HepG2 (cell line): ENCODE results near the gene UBE2S. TPM values are rescaled to one million over a fixed set of nuclear protein-coding genes. Genes with fewer than 3 reads are reported as not detected.

Source experiments
- ATAC-seq: fragments of 200-7000 bp; cut with Tn5 transposase; 3 replicates; pipeline ENCODE4 v1.9.1; 2020; ENCODE audit warnings: mild to moderate bottlenecking, moderate library complexity
- BruUV-seq: library from RNA; stranded (reverse); fragments of 400-500 nt; replicated peaks from 2 replicates; lab custom pipeline; 2021; lab: Mats Ljungman, UMichigan
- CTCF ChIA-PET: fragments of 300-600 bp; formaldehyde crosslinking; extraction: SDS; loops from one replicate; lab custom pipeline; 2021; ENCODE audit warnings: low total read pairs, inconsistent platforms, low intra/inter-chr PET ratio; lab: Yijun Ruan, JAX
- POLR2A ChIA-PET: fragments of 350-600 bp; sonication (Branson Sonifier 250); formaldehyde crosslinking; loops from one replicate; lab custom pipeline; 2020; ENCODE audit warnings: antibody characterized with exemption, inconsistent platforms; lab: Yijun Ruan, JAX
- DNase-seq: peaks from one replicate; pipeline ENCODE4 v3.0.0-alpha.2; 2015; ENCODE audit warnings: low spot score
- FAIRE-seq: peaks from 3 replicates; lab custom pipeline; 2011; peaks lifted over from hg19 to GRCh38; lab: Jason Lieb, UNC
- H2AFZ ChIP-seq: one replicate; pipeline ENCODE4 v1.6.1; 2011; ENCODE audit warnings: low read length, inconsistent platforms
- H3K27ac ChIP-seq: fragments of 300-600 bp; 3 replicates; pipeline ENCODE4 v1.8.0; 2011; ENCODE audit warnings: mixed run types, mild to moderate bottlenecking, mixed read lengths, low read length, inconsistent platforms; ENCODE audit not compliant: insufficient read depth; ENCODE audit errors: extremely low read length
- H3K27me3 ChIP-seq, 2 experiments: fragments of 200-600 bp in 1 of 2; 2 replicates in 1 of 2; 3 replicates in 1 of 2; pipeline versions ENCODE4 v1.6.0 to v1.8.0; 2011; ENCODE audit warnings: low read length in 2 of 2, mild to moderate bottlenecking in 2 of 2, moderate library complexity in 2 of 2, inconsistent platforms in 1 of 2; ENCODE audit not compliant: insufficient read depth in 2 of 2, control insufficient read depth in 1 of 2
- H3K36me3 ChIP-seq, 2 experiments: fragments of 200-600 bp in 1 of 2; replicated peaks in 1 of 2; 2 replicates in 1 of 2; 3 replicates in 1 of 2; pipeline versions ENCODE4 v1.5.1 to v1.8.0; 2011; ENCODE audit warnings: low read length in 2 of 2, inconsistent platforms in 1 of 2; ENCODE audit not compliant: insufficient read depth in 2 of 2, control insufficient read depth in 1 of 2
- H3K4me1 ChIP-seq: 2 replicates; pipeline ENCODE4 v1.5.1; 2012; ENCODE audit warnings: low read length, inconsistent platforms; ENCODE audit not compliant: insufficient read depth
- H3K4me2 ChIP-seq: 2 replicates; pipeline ENCODE4 v1.6.0; 2011; ENCODE audit warnings: low read depth, low read length, inconsistent platforms
- H3K4me3 ChIP-seq, 3 experiments: fragments of 200-600 bp in 1 of 3; sonication (generic), shearing (Covaris generic) in 1 of 3; replicated peaks in 1 of 3; 2 replicates each; pipeline ENCODE4 v1.5.1; 2011 to 2016; ENCODE audit warnings: low read length in 3 of 3, inconsistent platforms in 2 of 3, low read depth in 2 of 3, mild to moderate bottlenecking in 2 of 3, control low read depth in 1 of 3, mixed read lengths in 1 of 3; ENCODE audit not compliant: insufficient read depth in 1 of 3
- H3K79me2 ChIP-seq: one replicate; pipeline ENCODE4 v1.6.1; 2011; ENCODE audit warnings: low read length, inconsistent platforms; ENCODE audit not compliant: insufficient read depth
- H3K9ac ChIP-seq: 2 replicates; pipeline ENCODE4 v1.6.0; 2011; ENCODE audit warnings: mild to moderate bottlenecking, low read depth, low read length, inconsistent platforms; ENCODE audit not compliant: insufficient read depth
- H3K9me3 ChIP-seq: 2 replicates; pipeline ENCODE4 v1.5.1; 2012; ENCODE audit warnings: mild to moderate bottlenecking, low read length
- H4K20me1 ChIP-seq: 2 replicates; pipeline ENCODE4 v1.6.0; 2011; ENCODE audit warnings: inconsistent platforms, mild to moderate bottlenecking, low read length, moderate library complexity; ENCODE audit not compliant: insufficient read depth
- ATF7 ChIP-seq, 2 experiments: fragments of 450-650 bp in 1 of 2; sonication (generic) in 1 of 2; formaldehyde crosslinking in 1 of 2; IDR thresholded peaks; 2 replicates each; pipeline versions ENCODE4 v1.4.0 to v1.6.1; 2016 to 2020; ENCODE audit warnings: antibody characterized with exemption in 1 of 2, mild to moderate bottlenecking in 1 of 2, missing genetic modification reagents in 1 of 2
- ATRX ChIP-seq: sonication (generic); formaldehyde crosslinking; IDR thresholded peaks from 2 replicates; pipeline ENCODE4 v1.4.0; 2020; ENCODE audit warnings: missing genetic modification reagents, borderline replicate concordance
- SIN3B ChIP-seq: fragments of 150-350 bp; IDR thresholded peaks from 2 replicates; pipeline ENCODE4 v1.6.1; 2014; ENCODE audit warnings: low read length
- YY1 ChIP-seq: IDR thresholded peaks from 2 replicates; pipeline ENCODE4 v1.6.1; 2011; ENCODE audit warnings: low read length, low read depth, moderate library complexity, mild to moderate bottlenecking; ENCODE audit not compliant: insufficient read depth, insufficient replicate concordance
- ZNF317 ChIP-seq: sonication (generic); formaldehyde crosslinking; IDR thresholded peaks from 2 replicates; pipeline ENCODE4 v1.5.0; 2020; ENCODE audit warnings: mild to moderate bottlenecking, missing genetic modification reagents
- WGBS: methylation state at CpG from one replicate; pipeline ENCODE4 v1.1.6; 2017; ENCODE audit warnings: low lambda C conversion rate; 5-methylcytosine and 5-hydroxymethylcytosine counted together
- in situ Hi-C: cut with HindIII; loops from 2 replicates; pipeline ENCODE4 v1.10.0; 2017; ENCODE audit warnings: low pct_unique_long_range_greater_than_20kb; ENCODE audit not compliant: extremely low pct_ligation_motif_present
- intact Hi-C: fragments of 100-400 bp; cut with micrococcal nuclease; formaldehyde crosslinking; loops from one replicate; pipeline ENCODE4 v1.10.0; 2022; ENCODE audit not compliant: unreplicated experiment
- polyA plus RNA-seq, 8 experiments: library from polyadenylated mRNA; depleted of rRNA in 3 of 8; stranded (reverse) in 7 of 8; unstranded in 1 of 8; fragments of >200 nt; fragmentation: Illumina TruSeq in 4 of 8; extraction: Trizol in 4 of 8; gene quantifications; 2 replicates each; pipeline versions ENCODE4 v1.2.1 to v1.2.3, GENCODE V29; 2011 to 2016; ENCODE audit warnings: low read depth in 4 of 8, missing spikeins in 1 of 8, mixed read lengths in 1 of 8; ENCODE audit not compliant: insufficient read depth in 1 of 8
- total RNA-seq, 5 experiments: library from RNA; depleted of rRNA; stranded (reverse); fragments of >200 nt; fragmentation: Illumina TruSeq; extraction: Trizol; gene quantifications; 2 replicates each; pipeline ENCODE4 v1.2.3, GENCODE V29; 2016; ENCODE audit warnings: low read depth in 1 of 5
- TF ChIP-seq, protein P1 (sequence below): IDR thresholded peaks from 2 replicates; pipeline ENCODE4 v1.6.1; 2016; ENCODE audit warnings: missing genetic modification reagents, missing compliant biosample characterization
- TF ChIP-seq, protein P2 (sequence below): sonication (generic); formaldehyde crosslinking; IDR thresholded peaks from 2 replicates; pipeline ENCODE4 v1.9.0; 2021; ENCODE audit warnings: mild to moderate bottlenecking, missing genetic modification reagents

Gene UBE2S
- total and polyA plus RNA-seq, 2 of the 13 experiments (the other 11 are each of a cell fraction or from before 2014, with no cell fraction given): 32.2 to 39.3 TPM

DNA sequence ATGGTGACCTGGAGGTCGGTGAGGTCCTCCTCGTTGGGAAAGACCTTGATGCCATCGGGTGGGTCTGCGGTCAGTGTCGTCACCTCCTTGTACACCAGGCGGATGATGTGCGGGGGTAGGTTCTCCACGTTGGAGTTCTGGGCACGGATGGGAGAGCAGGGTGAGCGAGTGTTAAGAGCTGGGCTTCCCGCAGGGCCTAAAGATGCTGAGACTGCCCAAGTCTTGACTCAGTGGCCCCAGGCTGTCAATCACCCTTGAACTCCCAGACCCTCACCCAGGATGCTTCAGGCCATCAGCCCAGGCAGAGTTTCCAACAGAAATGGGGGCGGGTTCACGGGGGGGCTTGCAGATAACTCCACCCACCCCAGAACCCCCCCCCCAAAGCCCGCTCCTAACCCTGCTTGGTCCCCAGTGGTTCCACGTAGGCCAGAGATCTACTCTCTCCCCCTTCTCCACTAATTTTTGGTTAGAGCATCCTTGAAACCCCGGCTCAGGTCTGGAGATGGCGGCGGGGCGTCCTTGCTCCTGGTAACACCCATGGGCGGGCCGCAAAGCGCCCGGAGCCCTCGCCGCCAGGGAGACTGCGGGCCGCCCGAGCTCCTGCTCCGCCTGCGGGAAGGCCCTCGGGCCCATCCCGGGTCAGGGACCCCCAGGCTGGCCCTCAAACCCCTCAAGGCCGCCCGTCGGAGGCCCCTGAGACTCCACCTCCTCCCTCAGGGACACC lies 600 bp downstream of the UBE2S start:
- peak overlapping the region; percentile 57 for H3K4me2 ChIP-seq
- H3K9ac ChIP-seq: peak overlapping the region; percentile 86
- peaks cover 0 to 5% of the 10 kb centered on the region in 2 experiments; a peak in 1 of 5 replicates for H3K27me3 ChIP-seq
- POLR2A ChIA-PET: interaction anchor here (0.6 to 2.9 kb wide), 36 partner anchors 10 to 290 kb away, joined by 3 to 62 read pairs (median 5); partner anchors contain the start of genes DNAAF3, GARIN5B, HSPBP1 and ISOC2
- peaks cover 16% of the 10 kb centered on the region for H3K79me2 ChIP-seq
- no peaks in the 10 kb centered on the region for H4K20me1 ChIP-seq
- in situ Hi-C loops: loop anchor here (5.0 kb wide), 1 partner anchor 260 kb away; the partner anchor contains the start of gene TNNT1
- H3K36me3 ChIP-seq: peaks cover 9 to 23% of the 10 kb centered on the region in 2 experiments; a peak in 4 of 5 replicates
- H3K27ac ChIP-seq: peak overlapping the region; percentile 68
- H3K9me3 ChIP-seq: no peaks in the 10 kb centered on the region
- BruUV-seq: no TSS peak
- FAIRE-seq: no peak
- intact Hi-C loops: no loop called here
- H2AFZ ChIP-seq: no peak overlapping the region
- H3K4me1 ChIP-seq: peaks cover 26% of the 10 kb centered on the region
- H3K4me3 ChIP-seq: peak overlapping the region; percentile 82 to 88 (median 83)
- TF ChIP-seq SIN3B (no peak), ATRX (no peak), ATF7 (IDR thresholded peaks at IDR 0.05) (no peak), ATF7 (CRISPR knock-in tag; IDR thresholded peaks at IDR 0.05) (no peak), YY1 (peak; percentile 9), ZNF317 (CRISPR knock-in tag) (0 out of 2 replicates have a peak, but pooled peaks have one; percentile 8)
- TF ChIP-seq, protein P1, sequence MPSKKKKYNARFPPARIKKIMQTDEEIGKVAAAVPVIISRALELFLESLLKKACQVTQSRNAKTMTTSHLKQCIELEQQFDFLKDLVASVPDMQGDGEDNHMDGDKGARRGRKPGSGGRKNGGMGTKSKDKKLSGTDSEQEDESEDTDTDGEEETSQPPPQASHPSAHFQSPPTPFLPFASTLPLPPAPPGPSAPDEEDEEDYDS (CRISPR knock-in tag): no peak
- TF ChIP-seq, protein P2, sequence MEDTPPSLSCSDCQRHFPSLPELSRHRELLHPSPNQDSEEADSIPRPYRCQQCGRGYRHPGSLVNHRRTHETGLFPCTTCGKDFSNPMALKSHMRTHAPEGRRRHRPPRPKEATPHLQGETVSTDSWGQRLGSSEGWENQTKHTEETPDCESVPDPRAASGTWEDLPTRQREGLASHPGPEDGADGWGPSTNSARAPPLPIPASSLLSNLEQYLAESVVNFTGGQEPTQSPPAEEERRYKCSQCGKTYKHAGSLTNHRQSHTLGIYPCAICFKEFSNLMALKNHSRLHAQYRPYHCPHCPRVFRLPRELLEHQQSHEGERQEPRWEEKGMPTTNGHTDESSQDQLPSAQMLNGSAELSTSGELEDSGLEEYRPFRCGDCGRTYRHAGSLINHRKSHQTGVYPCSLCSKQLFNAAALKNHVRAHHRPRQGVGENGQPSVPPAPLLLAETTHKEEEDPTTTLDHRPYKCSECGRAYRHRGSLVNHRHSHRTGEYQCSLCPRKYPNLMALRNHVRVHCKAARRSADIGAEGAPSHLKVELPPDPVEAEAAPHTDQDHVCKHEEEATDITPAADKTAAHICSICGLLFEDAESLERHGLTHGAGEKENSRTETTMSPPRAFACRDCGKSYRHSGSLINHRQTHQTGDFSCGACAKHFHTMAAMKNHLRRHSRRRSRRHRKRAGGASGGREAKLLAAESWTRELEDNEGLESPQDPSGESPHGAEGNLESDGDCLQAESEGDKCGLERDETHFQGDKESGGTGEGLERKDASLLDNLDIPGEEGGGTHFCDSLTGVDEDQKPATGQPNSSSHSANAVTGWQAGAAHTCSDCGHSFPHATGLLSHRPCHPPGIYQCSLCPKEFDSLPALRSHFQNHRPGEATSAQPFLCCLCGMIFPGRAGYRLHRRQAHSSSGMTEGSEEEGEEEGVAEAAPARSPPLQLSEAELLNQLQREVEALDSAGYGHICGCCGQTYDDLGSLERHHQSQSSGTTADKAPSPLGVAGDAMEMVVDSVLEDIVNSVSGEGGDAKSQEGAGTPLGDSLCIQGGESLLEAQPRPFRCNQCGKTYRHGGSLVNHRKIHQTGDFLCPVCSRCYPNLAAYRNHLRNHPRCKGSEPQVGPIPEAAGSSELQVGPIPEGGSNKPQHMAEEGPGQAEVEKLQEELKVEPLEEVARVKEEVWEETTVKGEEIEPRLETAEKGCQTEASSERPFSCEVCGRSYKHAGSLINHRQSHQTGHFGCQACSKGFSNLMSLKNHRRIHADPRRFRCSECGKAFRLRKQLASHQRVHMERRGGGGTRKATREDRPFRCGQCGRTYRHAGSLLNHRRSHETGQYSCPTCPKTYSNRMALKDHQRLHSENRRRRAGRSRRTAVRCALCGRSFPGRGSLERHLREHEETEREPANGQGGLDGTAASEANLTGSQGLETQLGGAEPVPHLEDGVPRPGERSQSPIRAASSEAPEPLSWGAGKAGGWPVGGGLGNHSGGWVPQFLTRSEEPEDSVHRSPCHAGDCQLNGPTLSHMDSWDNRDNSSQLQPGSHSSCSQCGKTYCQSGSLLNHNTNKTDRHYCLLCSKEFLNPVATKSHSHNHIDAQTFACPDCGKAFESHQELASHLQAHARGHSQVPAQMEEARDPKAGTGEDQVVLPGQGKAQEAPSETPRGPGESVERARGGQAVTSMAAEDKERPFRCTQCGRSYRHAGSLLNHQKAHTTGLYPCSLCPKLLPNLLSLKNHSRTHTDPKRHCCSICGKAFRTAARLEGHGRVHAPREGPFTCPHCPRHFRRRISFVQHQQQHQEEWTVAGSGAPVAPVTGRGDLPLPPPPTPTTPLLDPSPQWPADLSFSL (CRISPR knock-in tag): no peak
- peak; percentile 50 for ATAC-seq
- CTCF ChIA-PET: no interaction called here
- WGBS: 62% methylated on average over 7 of the region's 35 CpGs
- DNase-seq: no peak
